Thyroid gland (tissue), 4 donors: ENCODE measurements around the gene USP17L19. TPM values are rescaled to one million over a fixed set of nuclear protein-coding genes. Genes with fewer than 3 reads are reported as not detected.
"Not testable (repeated sequence)": the region's sequence is repeated elsewhere in the genome, so short reads cannot be mapped to it uniquely, and the experiment has no call there.

Experiments used
- DNase-seq, 2 donors: peaks; one replicate each; pipeline ENCODE4 v3.0.0-alpha.2; 2019
- H3K27ac ChIP-seq, 3 donors: fragments of 200-600 bp; sonication (generic); 1 replicate in 2 of 3; 2 replicates in 1 of 3; pipeline ENCODE4 v1.5.1; 2016 to 2019; ENCODE audit warnings: mild to moderate bottlenecking in 1 of 3, moderate library complexity in 1 of 3
- H3K27me3 ChIP-seq: fragments of 200-600 bp; sonication (generic); one replicate; pipeline ENCODE4 v1.5.1; 2019
- H3K36me3 ChIP-seq, 2 donors: fragments of 200-600 bp; sonication (generic); one replicate each; pipeline ENCODE4 v1.5.1; 2016 to 2019
- H3K4me1 ChIP-seq, 2 donors: fragments of 200-600 bp; sonication (generic); one replicate each; pipeline ENCODE4 v1.5.1; 2017 to 2019
- H3K4me3 ChIP-seq, 3 donors: fragments of 200-600 bp; sonication (generic); replicated peaks in 1 of 3; 1 replicate in 2 of 3; 2 replicates in 1 of 3; pipeline ENCODE4 v1.5.1; 2016; ENCODE audit warnings: mild to moderate bottlenecking in 1 of 3
- H3K9me3 ChIP-seq: fragments of 200-600 bp; sonication (generic); one replicate; pipeline ENCODE4 v1.5.1; 2017
- WGBS, 2 donors: methylation state at CpG; one replicate each; pipeline ENCODE4 v1.1.5; 2017; 5-methylcytosine and 5-hydroxymethylcytosine counted together
- intact Hi-C: fragments of 100-400 bp; cut with DNase I; formaldehyde crosslinking; loops from one replicate; pipeline ENCODE4 v1.15.1; 2023
- total RNA-seq, 4 donors: library from RNA; depleted of rRNA; stranded (reverse); fragments of >200 nt; gene quantifications; one replicate each; pipeline ENCODE4 v1.2.3, GENCODE V29; 2016

USP17L19 gene
- not detected for total RNA-seq

GRCh38 chr4:9253078-9253477, at the start of gene USP17L19:
USP17L19 (plus strand) TSS chr4:9253378; CDS start chr4:9253378, 0 bp downstream.
- H3K9me3 ChIP-seq, DNase-seq, intact Hi-C loops, H3K27me3 ChIP-seq, H3K36me3 ChIP-seq, H3K27ac ChIP-seq, H3K4me3 ChIP-seq, H3K4me1 ChIP-seq: not testable (repeated sequence)
- no CpG with 5 or more reads among the region's 13 CpGs for WGBS, 2 donors

GRCh38 chr4:9210357-9210756, 42.8 kb upstream of the USP17L19 start, which contains the start of gene USP17L10:
USP17L10 (plus strand) TSS chr4:9210657; CDS start chr4:9210657, 0 bp downstream.
- intact Hi-C loops, H3K36me3 ChIP-seq, H3K27ac ChIP-seq, H3K27me3 ChIP-seq, H3K4me3 ChIP-seq, H3K9me3 ChIP-seq, H3K4me1 ChIP-seq, DNase-seq: not testable (repeated sequence)
- no CpG with 5 or more reads among the region's 13 CpGs for WGBS, 2 donors

- H3K4me1 ChIP-seq, H3K27ac ChIP-seq, H3K36me3 ChIP-seq, intact Hi-C loops, H3K27me3 ChIP-seq, DNase-seq, H3K4me3 ChIP-seq, H3K9me3 ChIP-seq: not testable (repeated sequence)
- WGBS, 2 donors = 76 to 82% methylated on average over 10 to 11 of the region's 14 CpGs
Observed at GRCh38 chr4:9214701-9215100, 38.5 kb upstream of the USP17L19 start.

GRCh38 chr4:9215105-9215504, 38.1 kb upstream of the USP17L19 start, which contains the start of gene USP17L11:
USP17L11 (plus strand) TSS chr4:9215405; CDS start chr4:9215405, 0 bp downstream.
- intact Hi-C loops, H3K4me3 ChIP-seq: not testable (repeated sequence)
- WGBS, 2 donors = no CpG with 5 or more reads among the region's 14 CpGs

GRCh38 chr4:9219852-9220251, 33.3 kb upstream of the USP17L19 start, which contains the start of gene USP17L12:
USP17L12 (plus strand) TSS chr4:9220152; CDS start chr4:9220152, 0 bp downstream.
- H3K9me3 ChIP-seq, intact Hi-C loops, H3K27ac ChIP-seq, H3K36me3 ChIP-seq, DNase-seq, H3K27me3 ChIP-seq, H3K4me3 ChIP-seq, H3K4me1 ChIP-seq: not testable (repeated sequence)
- no CpG with 5 or more reads among the region's 13 CpGs for WGBS, 2 donors

More at GRCh38 chr4:9215105-9215504, 38.1 kb upstream of the USP17L19 start, which contains the start of gene USP17L11:
- H3K36me3 ChIP-seq, H3K9me3 ChIP-seq, H3K27ac ChIP-seq, DNase-seq, H3K27me3 ChIP-seq, H3K4me1 ChIP-seq: not testable (repeated sequence)

- no CpG with 5 or more reads among the region's 14 CpGs for WGBS, 2 donors
- DNase-seq, H3K36me3 ChIP-seq, H3K4me1 ChIP-seq, intact Hi-C loops, H3K4me3 ChIP-seq, H3K9me3 ChIP-seq, H3K27me3 ChIP-seq, H3K27ac ChIP-seq: not testable (repeated sequence)
Observed at GRCh38 chr4:9224596-9224995, 28.6 kb upstream of the USP17L19 start, which contains the start of gene USP17L13. USP17L13 (plus strand) TSS chr4:9224896; CDS start chr4:9224896, 0 bp downstream.

- WGBS, 2 donors = 82% methylated on average over 5 of the region's 8 CpGs; no CpG with 5 or more reads in 1 of the 2 donors
- intact Hi-C loops = not testable (repeated sequence)
- DNase-seq = peak in 1 of 2 donors; percentile 0
Observed at GRCh38 chr4:9230249-9230648, 22.9 kb upstream of the USP17L19 start.

GRCh38 chr4:9234085-9234484, 19.1 kb upstream of the USP17L19 start, which contains the start of gene USP17L15:
USP17L15 (plus strand) TSS chr4:9234385; CDS start chr4:9234385, 0 bp downstream.
- DNase-seq, H3K27me3 ChIP-seq, H3K36me3 ChIP-seq, H3K27ac ChIP-seq, H3K4me1 ChIP-seq, H3K9me3 ChIP-seq, H3K4me3 ChIP-seq, intact Hi-C loops: not testable (repeated sequence)
- no CpG with 5 or more reads among the region's 15 CpGs for WGBS, 2 donors

More at GRCh38 chr4:9230249-9230648, 22.9 kb upstream of the USP17L19 start:
- H3K27me3 ChIP-seq, H3K4me1 ChIP-seq, H3K9me3 ChIP-seq, H3K4me3 ChIP-seq, H3K36me3 ChIP-seq, H3K27ac ChIP-seq: not testable (repeated sequence)

GRCh38 chr4:9238461-9238860, 14.7 kb upstream of the USP17L19 start:
- H3K4me3 ChIP-seq, H3K9me3 ChIP-seq, H3K27me3 ChIP-seq, intact Hi-C loops, H3K4me1 ChIP-seq, H3K27ac ChIP-seq, H3K36me3 ChIP-seq: not testable (repeated sequence)
- DNase-seq = peak; percentile 2
- WGBS, 2 donors = no CpG with 5 or more reads among the region's 12 CpGs

GRCh38 chr4:9243579-9243978, 9.6 kb upstream of the USP17L19 start, which contains the start of gene USP17L17:
USP17L17 (plus strand) TSS chr4:9243879; CDS start chr4:9243879, 0 bp downstream.
- H3K36me3 ChIP-seq, H3K4me3 ChIP-seq, H3K4me1 ChIP-seq, intact Hi-C loops, H3K27me3 ChIP-seq, DNase-seq, H3K9me3 ChIP-seq, H3K27ac ChIP-seq: not testable (repeated sequence)
- WGBS, 2 donors = 86 to 90% methylated on average over 7 to 12 of the region's 14 CpGs

GRCh38 chr4:9247953-9248680, 5.1 kb upstream of the USP17L19 start, which contains the start of gene USP17L18:
USP17L18 (plus strand) TSS chr4:9248630; CDS start chr4:9248630, 0 bp downstream.
- H3K9me3 ChIP-seq, intact Hi-C loops, H3K4me1 ChIP-seq, H3K36me3 ChIP-seq, H3K27ac ChIP-seq, H3K27me3 ChIP-seq, H3K4me3 ChIP-seq: not testable (repeated sequence)
- peak; percentile 1 to 3 for DNase-seq
- WGBS, 2 donors = 91 to 92% methylated on average over 12 to 15 of the region's 26 CpGs

- H3K9me3 ChIP-seq, H3K4me1 ChIP-seq, intact Hi-C loops, H3K27me3 ChIP-seq, H3K36me3 ChIP-seq, H3K4me3 ChIP-seq, H3K27ac ChIP-seq, DNase-seq: not testable (repeated sequence)
- no CpG with 5 or more reads among the region's 15 CpGs for WGBS, 2 donors
Observed at GRCh38 chr4:9257824-9258223, 4.6 kb downstream of the USP17L19 start, which contains the start of gene USP17L20. USP17L20 (plus strand) TSS chr4:9258124; CDS start chr4:9258124, 0 bp downstream.

- intact Hi-C loops, H3K27me3 ChIP-seq, H3K4me3 ChIP-seq, H3K36me3 ChIP-seq, H3K9me3 ChIP-seq, H3K27ac ChIP-seq, DNase-seq, H3K4me1 ChIP-seq: not testable (repeated sequence)
- WGBS, 2 donors = no CpG with 5 or more reads among the region's 13 CpGs
Observed at GRCh38 chr4:9262572-9262971, 9.4 kb downstream of the USP17L19 start, which contains the start of gene USP17L21. USP17L21 (plus strand) TSS chr4:9262872; CDS start chr4:9262872, 0 bp downstream.
